HEK293 (cell line): ENCODE measurements around the gene ALPK3.

Experiments
- CTCF ChIA-PET: fragments of 350-600 bp; formaldehyde crosslinking; extraction: SDS; loops from one replicate; lab custom pipeline; 2021; ENCODE audit warnings: antibody characterized with exemption; lab: Yijun Ruan, JAX
- POLR2A ChIA-PET: fragments of 300-600 bp; formaldehyde crosslinking; extraction: SDS; loops from one replicate; lab custom pipeline; 2020; ENCODE audit warnings: antibody characterized with exemption, inconsistent platforms; lab: Yijun Ruan, JAX
- H3K27ac ChIP-seq: fragments of 200-500 bp; sonication (Bioruptor generic); 2 replicates; pipeline ENCODE4 v1.5.1; 2014; ENCODE audit warnings: low read depth, low read length, control low read depth, inconsistent platforms; ENCODE audit errors: extremely low read depth
- H3K36me3 ChIP-seq, 2 experiments: fragments of 200-500 bp in 1 of 2; sonication (Bioruptor generic) in 1 of 2; 1 replicate in 1 of 2; 2 replicates in 1 of 2; pipeline ENCODE4 v1.5.1; 2014 to 2017; ENCODE audit warnings: inconsistent platforms in 2 of 2, low read length in 2 of 2; ENCODE audit not compliant: control insufficient read depth in 2 of 2, insufficient read depth in 1 of 2
- H3K4me1 ChIP-seq: fragments of 200-500 bp; sonication (Bioruptor generic); 2 replicates; pipeline ENCODE4 v1.5.1; 2014; ENCODE audit warnings: mild to moderate bottlenecking, low read length, inconsistent platforms; ENCODE audit not compliant: control insufficient read depth, insufficient read depth
- H3K4me3 ChIP-seq: 2 replicates; pipeline ENCODE4 v1.5.1; 2011; ENCODE audit warnings: low read depth, mild to moderate bottlenecking, control low read depth, low read length, moderate library complexity
- H3K9me3 ChIP-seq: fragments of 200-500 bp; sonication (Bioruptor generic); 2 replicates; pipeline ENCODE4 v1.5.1; 2014; ENCODE audit warnings: low read depth, low read length, inconsistent platforms; ENCODE audit not compliant: control insufficient read depth, insufficient read depth
- FEZF1 ChIP-seq: fragments of 450-650 bp; formaldehyde crosslinking; IDR thresholded peaks from 2 replicates; pipeline ENCODE4 v1.5.1; 2016; ENCODE audit warnings: missing biosample characterization, missing genetic modification characterization
- GLIS1 ChIP-seq: fragments of 450-650 bp; formaldehyde crosslinking; IDR thresholded peaks from 2 replicates; pipeline ENCODE4 v1.5.1; 2016; ENCODE audit warnings: missing biosample characterization, missing genetic modification characterization
- KLF9 ChIP-seq: fragments of 450-650 bp; formaldehyde crosslinking; IDR thresholded peaks from 2 replicates; pipeline ENCODE4 v1.5.1; 2016; ENCODE audit warnings: missing biosample characterization, missing genetic modification characterization, low read depth
- MYNN ChIP-seq: fragments of 450-650 bp; formaldehyde crosslinking; IDR thresholded peaks from 2 replicates; pipeline ENCODE4 v1.5.1; 2016; ENCODE audit warnings: missing biosample characterization, missing genetic modification characterization, borderline replicate concordance
- MZF1 ChIP-seq: fragments of 450-650 bp; formaldehyde crosslinking; IDR thresholded peaks from 2 replicates; pipeline ENCODE4 v1.5.1; 2017; ENCODE audit warnings: missing biosample characterization, missing genetic modification characterization, borderline replicate concordance
- SP7 ChIP-seq: fragments of 450-650 bp; formaldehyde crosslinking; IDR thresholded peaks from 2 replicates; pipeline ENCODE4 v1.5.1; 2016; ENCODE audit warnings: missing biosample characterization, missing genetic modification characterization
- ZBTB48 ChIP-seq: fragments of 450-650 bp; formaldehyde crosslinking; IDR thresholded peaks from 2 replicates; pipeline ENCODE4 v1.5.1; 2016; ENCODE audit warnings: missing biosample characterization, missing genetic modification characterization
- ZEB2 ChIP-seq: fragments of 450-650 bp; formaldehyde crosslinking; IDR thresholded peaks from 2 replicates; pipeline ENCODE4 v1.5.1; 2016; ENCODE audit warnings: missing biosample characterization, missing genetic modification characterization
- ZFP37 ChIP-seq: fragments of 450-650 bp; formaldehyde crosslinking; IDR thresholded peaks from 2 replicates; pipeline ENCODE4 v1.5.1; 2016; ENCODE audit warnings: missing biosample characterization, missing genetic modification characterization
- ZFP69B ChIP-seq: fragments of 450-650 bp; formaldehyde crosslinking; IDR thresholded peaks from 2 replicates; pipeline ENCODE4 v1.5.1; 2016; ENCODE audit warnings: missing biosample characterization, missing genetic modification characterization
- ZIC2 ChIP-seq: fragments of 450-650 bp; formaldehyde crosslinking; IDR thresholded peaks from 2 replicates; pipeline ENCODE4 v1.5.1; 2016; ENCODE audit warnings: missing biosample characterization, missing genetic modification characterization
- ZNF146 ChIP-seq: fragments of 450-650 bp; formaldehyde crosslinking; IDR thresholded peaks from 2 replicates; pipeline ENCODE4 v1.5.1; 2016; ENCODE audit warnings: missing biosample characterization, missing genetic modification characterization
- ZNF239 ChIP-seq: fragments of 450-650 bp; formaldehyde crosslinking; IDR thresholded peaks from 2 replicates; pipeline ENCODE4 v1.5.1; 2016; ENCODE audit warnings: missing biosample characterization, missing genetic modification characterization
- ZNF292 ChIP-seq: fragments of 450-650 bp; formaldehyde crosslinking; IDR thresholded peaks from 2 replicates; pipeline ENCODE4 v1.5.1; 2016; ENCODE audit warnings: low read depth, missing biosample characterization, missing genetic modification characterization, borderline replicate concordance
- ZNF324 ChIP-seq: fragments of 450-650 bp; formaldehyde crosslinking; IDR thresholded peaks from 2 replicates; pipeline ENCODE4 v1.5.1; 2016; ENCODE audit warnings: missing biosample characterization, missing genetic modification characterization
- ZNF530 ChIP-seq: fragments of 450-650 bp; formaldehyde crosslinking; IDR thresholded peaks from 2 replicates; pipeline ENCODE4 v1.5.1; 2016; ENCODE audit warnings: low read depth, missing biosample characterization, missing genetic modification characterization
- ZNF555 ChIP-seq: fragments of 450-650 bp; formaldehyde crosslinking; conservative IDR thresholded peaks from 2 replicates; pipeline ENCODE4 v1.5.1; 2017; ENCODE audit warnings: missing biosample characterization, mild to moderate bottlenecking, missing genetic modification characterization, inconsistent platforms
- ZNF792 ChIP-seq: fragments of 450-650 bp; formaldehyde crosslinking; IDR thresholded peaks from 2 replicates; pipeline ENCODE4 v1.5.1; 2016; ENCODE audit warnings: missing biosample characterization, missing genetic modification characterization
- ZNF830 ChIP-seq: fragments of 450-650 bp; IDR thresholded peaks from 2 replicates; pipeline ENCODE4 v1.5.0; 2018; ENCODE audit warnings: missing biosample characterization, missing genetic modification characterization, low read depth, mild to moderate bottlenecking, moderate library complexity
- TF ChIP-seq, protein P1 (sequence below): fragments of 450-650 bp; formaldehyde crosslinking; IDR thresholded peaks from 2 replicates; pipeline ENCODE4 v1.5.1; 2016; ENCODE audit warnings: missing biosample characterization, missing genetic modification characterization
- TF ChIP-seq, protein P2 (sequence below): fragments of 450-650 bp; IDR thresholded peaks from 2 replicates; pipeline ENCODE4 v1.5.1; 2018; ENCODE audit warnings: missing biosample characterization, missing genetic modification characterization

ALPK3 gene

DNA sequence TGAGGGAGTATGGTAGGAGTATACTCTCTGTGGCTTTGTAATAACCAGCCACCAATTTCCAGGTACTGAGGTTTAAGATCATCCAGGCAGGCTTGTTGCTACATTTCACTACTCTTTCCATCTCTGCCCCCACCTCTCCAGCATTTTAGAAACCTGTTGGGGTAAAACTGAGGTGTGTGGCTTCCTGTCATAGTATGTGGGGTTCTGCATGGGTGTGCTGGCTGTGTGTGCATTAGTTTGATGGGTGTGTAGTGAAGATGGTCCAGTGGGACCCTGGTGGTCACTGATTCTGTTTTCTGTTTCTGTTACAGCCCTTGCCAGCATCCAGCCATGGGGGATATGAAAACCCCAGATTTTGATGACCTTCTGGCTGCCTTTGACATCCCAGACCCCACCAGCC, 34.8 kb upstream of the ALPK3 start:
- Histone ChIP-seq H3K27ac (no peak overlapping the region), H3K4me3 (no peak overlapping the region), H3K9me3 (no peaks in the 10 kb centered on the region), H3K4me1 (no peaks in the 10 kb centered on the region), H3K36me3 (peaks cover 32 to 63% of the 10 kb centered on the region in 2 experiments)
- no peak for TF ChIP-seq ZFP37 (tag by site-specific recombination)
- TF ChIP-seq ZNF792 (tag by site-specific recombination): no peak
- no peak for TF ChIP-seq ZNF239 (tag by site-specific recombination)
- TF ChIP-seq ZNF292 (tag by site-specific recombination): no peak
- no peak for TF ChIP-seq ZNF555 (tag by site-specific recombination)
- TF ChIP-seq, protein P1, sequence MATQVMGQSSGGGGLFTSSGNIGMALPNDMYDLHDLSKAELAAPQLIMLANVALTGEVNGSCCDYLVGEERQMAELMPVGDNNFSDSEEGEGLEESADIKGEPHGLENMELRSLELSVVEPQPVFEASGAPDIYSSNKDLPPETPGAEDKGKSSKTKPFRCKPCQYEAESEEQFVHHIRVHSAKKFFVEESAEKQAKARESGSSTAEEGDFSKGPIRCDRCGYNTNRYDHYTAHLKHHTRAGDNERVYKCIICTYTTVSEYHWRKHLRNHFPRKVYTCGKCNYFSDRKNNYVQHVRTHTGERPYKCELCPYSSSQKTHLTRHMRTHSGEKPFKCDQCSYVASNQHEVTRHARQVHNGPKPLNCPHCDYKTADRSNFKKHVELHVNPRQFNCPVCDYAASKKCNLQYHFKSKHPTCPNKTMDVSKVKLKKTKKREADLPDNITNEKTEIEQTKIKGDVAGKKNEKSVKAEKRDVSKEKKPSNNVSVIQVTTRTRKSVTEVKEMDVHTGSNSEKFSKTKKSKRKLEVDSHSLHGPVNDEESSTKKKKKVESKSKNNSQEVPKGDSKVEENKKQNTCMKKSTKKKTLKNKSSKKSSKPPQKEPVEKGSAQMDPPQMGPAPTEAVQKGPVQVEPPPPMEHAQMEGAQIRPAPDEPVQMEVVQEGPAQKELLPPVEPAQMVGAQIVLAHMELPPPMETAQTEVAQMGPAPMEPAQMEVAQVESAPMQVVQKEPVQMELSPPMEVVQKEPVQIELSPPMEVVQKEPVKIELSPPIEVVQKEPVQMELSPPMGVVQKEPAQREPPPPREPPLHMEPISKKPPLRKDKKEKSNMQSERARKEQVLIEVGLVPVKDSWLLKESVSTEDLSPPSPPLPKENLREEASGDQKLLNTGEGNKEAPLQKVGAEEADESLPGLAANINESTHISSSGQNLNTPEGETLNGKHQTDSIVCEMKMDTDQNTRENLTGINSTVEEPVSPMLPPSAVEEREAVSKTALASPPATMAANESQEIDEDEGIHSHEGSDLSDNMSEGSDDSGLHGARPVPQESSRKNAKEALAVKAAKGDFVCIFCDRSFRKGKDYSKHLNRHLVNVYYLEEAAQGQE (tag by site-specific recombination): no peak
- TF ChIP-seq ZNF324 (tag by site-specific recombination): no peak
- no peak for TF ChIP-seq MZF1 (tag by site-specific recombination)
- TF ChIP-seq SP7 (tag by site-specific recombination): no peak
- TF ChIP-seq GLIS1: no peak
- no peak for TF ChIP-seq ZNF146 (tag by site-specific recombination)
- no peak for TF ChIP-seq KLF9 (tag by site-specific recombination)
- TF ChIP-seq ZBTB48 (tag by site-specific recombination): no peak
- no peak for TF ChIP-seq FEZF1 (tag by site-specific recombination)
- TF ChIP-seq ZEB2 (tag by site-specific recombination): no peak
- TF ChIP-seq, protein P2, sequence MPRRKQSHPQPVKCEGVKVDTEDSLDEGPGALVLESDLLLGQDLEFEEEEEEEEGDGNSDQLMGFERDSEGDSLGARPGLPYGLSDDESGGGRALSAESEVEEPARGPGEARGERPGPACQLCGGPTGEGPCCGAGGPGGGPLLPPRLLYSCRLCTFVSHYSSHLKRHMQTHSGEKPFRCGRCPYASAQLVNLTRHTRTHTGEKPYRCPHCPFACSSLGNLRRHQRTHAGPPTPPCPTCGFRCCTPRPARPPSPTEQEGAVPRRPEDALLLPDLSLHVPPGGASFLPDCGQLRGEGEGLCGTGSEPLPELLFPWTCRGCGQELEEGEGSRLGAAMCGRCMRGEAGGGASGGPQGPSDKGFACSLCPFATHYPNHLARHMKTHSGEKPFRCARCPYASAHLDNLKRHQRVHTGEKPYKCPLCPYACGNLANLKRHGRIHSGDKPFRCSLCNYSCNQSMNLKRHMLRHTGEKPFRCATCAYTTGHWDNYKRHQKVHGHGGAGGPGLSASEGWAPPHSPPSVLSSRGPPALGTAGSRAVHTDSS (tag by site-specific recombination): no peak
- no peak for TF ChIP-seq ZFP69B (tag by site-specific recombination)
- no peak for TF ChIP-seq ZNF530 (tag by site-specific recombination)
- TF ChIP-seq MYNN (tag by site-specific recombination): no peak
- ChIA-PET CTCF (no interaction called here), POLR2A (no interaction called here)

DNA sequence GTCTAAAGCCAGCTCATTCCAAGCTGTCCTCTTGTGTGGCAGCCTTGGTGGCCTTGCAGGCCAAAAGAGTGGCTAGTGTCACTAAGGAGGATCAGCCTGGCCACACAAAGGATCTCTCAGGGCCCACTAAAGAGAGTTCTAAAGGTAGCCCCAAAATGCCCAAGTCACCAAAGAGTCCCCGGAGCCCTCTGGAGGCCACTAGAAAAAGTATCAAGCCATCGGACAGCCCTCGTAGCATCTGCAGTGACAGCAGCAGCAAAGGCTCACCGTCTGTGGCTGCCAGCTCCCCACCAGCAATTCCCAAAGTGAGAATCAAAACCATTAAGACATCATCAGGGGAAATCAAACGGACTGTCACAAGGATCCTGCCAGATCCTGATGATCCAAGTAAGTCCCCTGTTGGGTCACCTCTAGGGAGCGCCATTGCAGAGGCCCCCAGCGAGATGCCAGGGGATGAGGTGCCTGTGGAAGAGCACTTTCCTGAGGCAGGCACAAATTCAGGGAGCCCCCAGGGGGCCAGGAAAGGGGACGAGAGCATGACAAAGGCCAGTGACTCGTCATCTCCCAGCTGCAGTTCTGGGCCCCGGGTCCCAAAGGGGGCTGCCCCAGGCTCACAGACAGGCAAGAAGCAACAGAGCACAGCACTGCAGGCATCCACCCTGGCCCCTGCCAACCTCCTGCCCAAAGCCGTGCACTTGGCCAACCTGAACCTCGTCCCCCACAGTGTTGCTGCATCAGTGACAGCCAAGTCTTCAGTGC, 33.5 kb upstream of the ALPK3 start:
- ChIA-PET CTCF (interaction anchor here (0.6 to 0.7 kb wide), 2 partner anchors 12 to 144 kb away, joined by 4 to 5 read pairs; no protein-coding TSS in a partner anchor), POLR2A (no interaction called here)
- H3K4me3 ChIP-seq: no peak overlapping the region
- TF ChIP-seq ZNF830 (tag by site-specific recombination) (no peak), ZIC2 (tag by site-specific recombination) (peak; percentile 34; the same call in 1 of the 2 replicates)
- H3K36me3 ChIP-seq: peaks cover 32 to 58% of the 10 kb centered on the region in 2 experiments
- H3K27ac ChIP-seq: no peak overlapping the region
- H3K4me1 ChIP-seq: no peaks in the 10 kb centered on the region
- H3K9me3 ChIP-seq: no peaks in the 10 kb centered on the region
